ENCODE results near the gene ZNF451.
"Not testable (repeated sequence)": the region's sequence is repeated elsewhere in the genome, so short reads cannot be mapped to it uniquely, and the experiment has no call there.

DNA sequence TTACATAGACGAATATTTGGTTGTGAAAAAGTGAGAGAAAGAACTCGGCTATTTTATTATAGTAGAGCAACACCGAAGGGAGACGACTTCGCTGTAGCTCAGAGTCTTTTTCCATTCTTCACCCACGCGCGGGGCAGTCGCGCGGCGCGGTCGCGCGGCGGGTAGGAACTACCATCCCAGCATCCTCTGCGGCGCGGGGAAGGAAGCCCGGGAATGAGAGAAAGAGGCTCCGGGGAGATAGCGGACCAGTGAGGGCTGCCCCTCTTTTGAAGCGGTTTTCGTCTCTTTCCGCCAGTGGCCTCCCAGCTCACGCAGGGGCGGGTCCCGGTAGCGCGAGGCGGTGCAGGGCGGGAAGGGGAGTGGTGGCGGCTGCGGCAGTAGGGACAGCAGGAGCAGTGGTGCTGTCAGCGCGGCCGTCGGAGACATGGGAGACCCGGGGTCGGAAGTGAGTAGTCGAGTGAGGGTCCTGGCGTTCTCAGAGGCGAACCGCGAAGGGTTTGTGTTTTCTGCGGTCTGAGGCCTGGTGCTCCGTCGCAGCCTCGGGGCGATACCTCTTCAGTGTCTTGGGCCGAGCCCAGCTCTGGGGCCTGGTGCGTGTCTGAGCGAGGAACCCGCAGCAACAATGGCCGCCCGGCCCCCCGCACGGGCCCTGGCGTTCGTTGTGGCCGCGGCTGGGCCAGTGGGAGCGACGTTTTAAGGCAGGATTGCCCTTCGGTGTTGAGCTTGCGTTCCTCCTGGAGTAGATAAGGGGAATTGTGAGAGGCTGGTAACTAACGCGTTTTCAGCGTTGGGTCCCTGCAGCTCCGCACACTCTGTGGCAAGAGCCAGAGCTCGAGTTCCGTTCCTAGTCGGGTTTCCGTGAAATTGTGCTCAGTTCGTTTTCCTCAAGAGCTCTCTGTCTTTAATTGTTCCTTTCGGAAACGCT is 43.4 kb upstream of the ZNF451 start, which contains the start of gene KIAA1586:
- TF ChIP-seq, protein P1, sequence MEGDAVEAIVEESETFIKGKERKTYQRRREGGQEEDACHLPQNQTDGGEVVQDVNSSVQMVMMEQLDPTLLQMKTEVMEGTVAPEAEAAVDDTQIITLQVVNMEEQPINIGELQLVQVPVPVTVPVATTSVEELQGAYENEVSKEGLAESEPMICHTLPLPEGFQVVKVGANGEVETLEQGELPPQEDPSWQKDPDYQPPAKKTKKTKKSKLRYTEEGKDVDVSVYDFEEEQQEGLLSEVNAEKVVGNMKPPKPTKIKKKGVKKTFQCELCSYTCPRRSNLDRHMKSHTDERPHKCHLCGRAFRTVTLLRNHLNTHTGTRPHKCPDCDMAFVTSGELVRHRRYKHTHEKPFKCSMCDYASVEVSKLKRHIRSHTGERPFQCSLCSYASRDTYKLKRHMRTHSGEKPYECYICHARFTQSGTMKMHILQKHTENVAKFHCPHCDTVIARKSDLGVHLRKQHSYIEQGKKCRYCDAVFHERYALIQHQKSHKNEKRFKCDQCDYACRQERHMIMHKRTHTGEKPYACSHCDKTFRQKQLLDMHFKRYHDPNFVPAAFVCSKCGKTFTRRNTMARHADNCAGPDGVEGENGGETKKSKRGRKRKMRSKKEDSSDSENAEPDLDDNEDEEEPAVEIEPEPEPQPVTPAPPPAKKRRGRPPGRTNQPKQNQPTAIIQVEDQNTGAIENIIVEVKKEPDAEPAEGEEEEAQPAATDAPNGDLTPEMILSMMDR (IDR thresholded peaks at IDR 0.05; ENCODE audit: low read depth, low read length) = not testable (repeated sequence)
- not testable (repeated sequence) for TF ChIP-seq EZH2phosphoT487 (IDR thresholded peaks at IDR 0.05; ENCODE audit: low read depth)
